NCI-H1048 (cell line): ENCODE data around the gene SEMA3A.
"Not testable (repeated sequence)": the region's sequence is repeated elsewhere in the genome, so short reads cannot be mapped to it uniquely, and the experiment has no call there.

ENCODE experiments used
- DNase-seq: peaks from one replicate; lab custom pipeline; 2025; lab: John Stamatoyannopoulos, UW

The SEMA3A gene

GRCh38 chr7:84154991-84155781 lies 39.4 kb downstream of the SEMA3A start:
- no peak for DNase-seq

- DNase-seq: no peak
Observed at GRCh38 chr7:84152995-84153394, 41.6 kb downstream of the SEMA3A start.

- not testable (repeated sequence) for DNase-seq
Observed at GRCh38 chr7:84150370-84150769, 44.2 kb downstream of the SEMA3A start.

GRCh38 chr7:84149573-84149972 lies 45.0 kb downstream of the SEMA3A start:
- DNase-seq: no peak

- DNase-seq: no peak
Observed at GRCh38 chr7:84145892-84146291, 48.7 kb downstream of the SEMA3A start.

GRCh38 chr7:84144935-84145334 lies 49.7 kb downstream of the SEMA3A start:
- no peak for DNase-seq

- DNase-seq: no peak
Observed at GRCh38 chr7:84144480-84144879, 50.1 kb downstream of the SEMA3A start.

- no peak for DNase-seq
Observed at GRCh38 chr7:84142726-84143125, 51.9 kb downstream of the SEMA3A start.

GRCh38 chr7:84139986-84140729 lies 54.4 kb downstream of the SEMA3A start:
- no peak for DNase-seq

- DNase-seq: no peak
Observed at GRCh38 chr7:84138411-84138810, 56.2 kb downstream of the SEMA3A start.

GRCh38 chr7:84137812-84138211 lies 56.8 kb downstream of the SEMA3A start:
- DNase-seq: no peak

GRCh38 chr7:84136809-84137208 lies 57.8 kb downstream of the SEMA3A start:
- DNase-seq: no peak

- DNase-seq: no peak
Observed at GRCh38 chr7:84136336-84136735, 58.3 kb downstream of the SEMA3A start.

GRCh38 chr7:84134169-84134568 lies 60.4 kb downstream of the SEMA3A start:
- DNase-seq: no peak

GRCh38 chr7:84125654-84126053 lies 68.9 kb downstream of the SEMA3A start:
- DNase-seq: no peak

- no peak for DNase-seq
Observed at GRCh38 chr7:84123965-84124547, 70.5 kb downstream of the SEMA3A start.

- no peak for DNase-seq
Observed at GRCh38 chr7:84122582-84123360, 71.8 kb downstream of the SEMA3A start.

GRCh38 chr7:84117304-84117703 lies 77.3 kb downstream of the SEMA3A start:
- no peak for DNase-seq

GRCh38 chr7:84113906-84114850 lies 80.4 kb downstream of the SEMA3A start:
- no peak for DNase-seq

- DNase-seq: no peak
Observed at GRCh38 chr7:84113286-84113685, 81.3 kb downstream of the SEMA3A start.

- no peak for DNase-seq
Observed at GRCh38 chr7:84112771-84113170, 81.8 kb downstream of the SEMA3A start.
